HUES48 (cell line): Measurements from ENCODE around the gene ZGRF1.

Experiments used
- H3K27ac ChIP-seq: one replicate; pipeline ENCODE4 v1.7.0; 2013; ENCODE audit warnings: low read depth, low read length, inconsistent platforms
- H3K27me3 ChIP-seq: 2 replicates; pipeline ENCODE4 v1.6.1; 2013; ENCODE audit warnings: mild to moderate bottlenecking, low read length; ENCODE audit not compliant: control insufficient read depth, insufficient read depth
- H3K36me3 ChIP-seq: 2 replicates; pipeline ENCODE4 v1.6.1; 2013; ENCODE audit warnings: low read length; ENCODE audit not compliant: control insufficient read depth, insufficient read depth
- H3K4me1 ChIP-seq: 2 replicates; pipeline ENCODE4 v1.6.1; 2013; ENCODE audit warnings: mild to moderate bottlenecking, low read length; ENCODE audit not compliant: control insufficient read depth, insufficient read depth
- H3K4me3 ChIP-seq: 2 replicates; pipeline ENCODE4 v1.5.1; 2013; ENCODE audit warnings: mild to moderate bottlenecking, low read depth, low read length
- H3K9ac ChIP-seq: 2 replicates; pipeline ENCODE4 v1.6.1; 2013; ENCODE audit warnings: mild to moderate bottlenecking, low read depth, low read length, moderate library complexity
- H3K9me3 ChIP-seq: 2 replicates; pipeline ENCODE4 v1.6.1; 2013; ENCODE audit warnings: low read length; ENCODE audit not compliant: control insufficient read depth, insufficient read depth

ZGRF1 gene

DNA sequence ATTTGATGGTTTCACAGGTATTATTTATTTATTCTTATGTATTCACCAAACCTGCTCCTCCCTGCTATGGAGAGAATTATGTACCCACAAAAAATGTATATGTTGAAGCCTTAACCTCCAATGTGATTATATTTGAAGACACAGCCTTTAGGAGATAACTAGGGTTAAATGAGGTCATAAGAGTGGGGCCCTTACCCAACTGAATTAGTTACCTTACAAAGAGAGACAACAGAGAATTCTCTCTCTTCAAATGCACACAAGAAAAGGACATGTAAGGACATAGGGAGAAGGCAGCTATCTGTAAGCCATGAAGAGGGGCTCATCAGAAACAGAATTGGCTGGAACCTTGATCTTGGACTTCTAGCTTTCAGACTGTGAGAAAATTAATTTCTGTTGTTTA is 44.0 kb downstream of the ZGRF1 start:
- no peak overlapping the region for H3K4me3 ChIP-seq
- no peaks in the 10 kb centered on the region for H3K9me3 ChIP-seq
- no peaks in the 10 kb centered on the region for H3K27me3 ChIP-seq
- no peak overlapping the region for H3K27ac ChIP-seq
- H3K4me1 ChIP-seq, result no peaks in the 10 kb centered on the region; the same call in 1 of the 2 replicates
- H3K9ac ChIP-seq, result no peak overlapping the region
- peaks cover 19% of the 10 kb centered on the region; the same call in 1 of the 2 replicates for H3K36me3 ChIP-seq

DNA sequence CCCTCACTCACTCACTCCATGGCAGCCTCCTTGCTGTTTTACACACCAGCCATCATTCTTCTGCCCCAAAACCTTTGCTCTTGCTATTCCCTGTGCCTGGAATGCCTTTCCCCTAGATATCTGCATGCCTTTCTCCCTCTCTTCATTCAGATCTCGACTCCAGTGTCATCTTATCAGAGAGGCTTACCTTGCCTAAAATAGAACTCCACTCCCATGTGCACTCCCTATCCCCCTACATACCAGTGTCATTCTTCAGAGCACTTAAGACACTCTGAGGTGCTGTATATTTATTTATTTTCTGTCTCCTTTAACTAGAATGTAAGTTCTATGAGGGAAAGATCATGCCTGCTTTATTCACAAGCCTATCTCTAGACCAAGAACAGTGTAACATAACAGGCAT is 45.1 kb downstream of the ZGRF1 start:
- Histone ChIP-seq H3K9ac (no peak overlapping the region), H3K36me3 (peaks cover 30% of the 10 kb centered on the region), H3K9me3 (no peaks in the 10 kb centered on the region), H3K27ac (no peak overlapping the region), H3K27me3 (no peaks in the 10 kb centered on the region), H3K4me1 (no peaks in the 10 kb centered on the region; the same call in 1 of the 2 replicates), H3K4me3 (no peak overlapping the region)

GRCh38 chr4:112589206-112589605 is 47.5 kb downstream of the ZGRF1 start:
- peaks cover 53% of the 10 kb centered on the region for H3K36me3 ChIP-seq
- no peaks in the 10 kb centered on the region for H3K9me3 ChIP-seq
- H3K27me3 ChIP-seq, result no peaks in the 10 kb centered on the region
- no peak overlapping the region for H3K27ac ChIP-seq
- H3K4me1 ChIP-seq, result no peaks in the 10 kb centered on the region
- no peak overlapping the region for H3K9ac ChIP-seq
- H3K4me3 ChIP-seq, result no peak overlapping the region

- peaks cover 81% of the 10 kb centered on the region for H3K36me3 ChIP-seq
- no peaks in the 10 kb centered on the region for H3K9me3 ChIP-seq
- no peak overlapping the region for H3K27ac ChIP-seq
- no peaks in the 10 kb centered on the region for H3K4me1 ChIP-seq
- H3K9ac ChIP-seq, result no peak overlapping the region
- no peaks in the 10 kb centered on the region for H3K27me3 ChIP-seq
- H3K4me3 ChIP-seq, result no peak overlapping the region
These were observed 50.6 kb downstream of the ZGRF1 start for GRCh38 chr4:112585977-112586736.

GRCh38 chr4:112567536-112567935 is 69.2 kb downstream of the ZGRF1 start:
- Histone ChIP-seq H3K27ac (no peak overlapping the region), H3K9ac (no peak overlapping the region), H3K36me3 (peaks cover 4% of the 10 kb centered on the region; the same call in 1 of the 2 replicates), H3K9me3 (no peaks in the 10 kb centered on the region), H3K27me3 (no peaks in the 10 kb centered on the region), H3K4me1 (no peaks in the 10 kb centered on the region), H3K4me3 (no peak overlapping the region)

DNA sequence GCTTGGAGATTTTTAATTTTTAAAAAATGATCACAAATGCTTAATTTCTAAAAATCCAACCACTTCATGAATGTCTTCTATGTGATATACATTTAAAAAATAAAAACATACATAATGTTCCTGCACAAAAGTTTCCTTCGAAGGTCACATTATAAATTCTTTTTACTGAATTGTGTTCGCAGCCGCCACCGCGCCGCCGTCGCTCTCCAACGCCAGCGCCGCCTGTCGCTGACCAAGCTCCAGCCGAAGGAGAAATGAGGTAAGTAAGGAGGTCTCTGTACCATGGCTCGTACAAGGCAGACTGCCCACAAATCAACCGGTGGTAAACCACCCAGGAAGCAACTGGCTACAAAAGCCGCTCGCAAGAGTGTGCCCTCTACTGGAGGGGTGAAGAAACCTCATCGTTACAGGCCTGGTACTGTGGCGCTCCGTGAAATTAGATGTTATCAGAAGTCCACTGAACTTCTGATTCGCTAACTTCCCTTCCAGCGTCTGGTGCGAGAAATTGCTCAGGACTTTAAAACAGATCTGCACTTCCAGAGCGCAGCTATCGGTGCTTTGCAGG is 71.9 kb downstream of the ZGRF1 start:
- no peak overlapping the region for H3K27ac ChIP-seq
- H3K9me3 ChIP-seq, result no peaks in the 10 kb centered on the region
- H3K4me1 ChIP-seq, result no peaks in the 10 kb centered on the region
- no peaks in the 10 kb centered on the region for H3K27me3 ChIP-seq
- no peak overlapping the region for H3K9ac ChIP-seq
- H3K4me3 ChIP-seq, result no peak overlapping the region
- H3K36me3 ChIP-seq, result peaks cover 21% of the 10 kb centered on the region

DNA sequence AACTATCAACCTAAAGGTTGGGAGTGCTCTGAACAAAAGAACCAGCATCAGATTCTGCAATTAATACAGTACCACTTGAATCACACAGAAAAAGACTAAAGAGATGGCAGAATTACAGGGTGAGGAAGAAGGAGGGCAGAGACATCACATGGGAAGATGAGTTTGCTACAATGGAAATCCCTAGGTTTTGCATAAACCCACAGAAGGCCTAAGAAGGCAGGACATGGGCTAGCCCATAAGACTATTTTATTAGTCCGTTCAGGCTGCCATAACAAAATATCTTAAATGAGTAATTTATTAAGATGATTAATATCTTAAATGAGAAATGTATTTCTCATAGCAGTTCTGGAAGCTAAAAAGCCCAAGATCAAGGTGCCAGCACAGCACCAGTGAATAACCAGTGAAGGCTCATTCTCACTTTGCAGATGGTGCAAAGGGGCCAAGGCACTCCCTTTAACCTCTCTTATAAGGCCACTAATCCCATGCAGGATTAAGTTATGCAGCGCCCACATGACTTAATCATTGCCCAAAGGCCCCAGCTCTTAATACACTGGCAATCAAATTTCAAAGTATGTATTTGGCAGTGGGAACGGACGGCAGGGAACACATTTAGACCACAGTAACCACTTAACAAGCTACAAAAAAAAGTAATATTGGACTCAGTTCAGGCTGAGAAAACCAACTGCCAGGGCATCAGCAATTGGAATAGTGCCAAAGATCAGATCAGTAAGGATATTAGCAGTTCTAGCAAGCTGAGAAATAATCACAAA is 73.1 kb downstream of the ZGRF1 start:
- Histone ChIP-seq H3K36me3 (peaks cover 27% of the 10 kb centered on the region), H3K27me3 (no peaks in the 10 kb centered on the region), H3K27ac (no peak overlapping the region), H3K4me1 (no peaks in the 10 kb centered on the region), H3K4me3 (no peak overlapping the region), H3K9ac (no peak overlapping the region), H3K9me3 (no peaks in the 10 kb centered on the region)

- Histone ChIP-seq H3K9ac (no peak overlapping the region), H3K27ac (no peak overlapping the region), H3K4me1 (peaks cover 6% of the 10 kb centered on the region; the same call in 1 of the 2 replicates), H3K4me3 (no peak overlapping the region), H3K36me3 (peaks cover 35% of the 10 kb centered on the region), H3K27me3 (no peaks in the 10 kb centered on the region), H3K9me3 (no peaks in the 10 kb centered on the region)
These were observed 74.3 kb downstream of the ZGRF1 start for GRCh38 chr4:112562254-112562879.

DNA sequence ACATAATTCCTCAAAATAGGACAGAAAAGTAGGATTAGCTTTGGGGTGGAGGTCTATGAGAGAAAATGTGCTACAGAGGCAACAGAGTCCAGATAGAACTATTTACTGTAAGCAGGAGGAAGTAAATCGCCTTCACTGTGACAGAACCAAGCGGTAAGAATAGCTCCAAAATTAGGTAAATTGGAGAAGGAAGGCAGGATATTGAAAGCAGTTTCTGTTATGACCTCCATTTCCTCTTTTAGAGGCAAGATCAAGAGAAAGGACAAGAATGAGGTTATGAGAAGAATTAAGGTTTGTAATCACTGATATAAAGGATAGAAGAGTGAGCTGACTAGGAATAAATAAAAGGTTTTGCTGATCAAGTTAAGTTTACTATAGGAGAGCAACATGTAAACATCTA is 76.6 kb downstream of the ZGRF1 start:
- Histone ChIP-seq H3K9me3 (no peaks in the 10 kb centered on the region), H3K9ac (no peak overlapping the region), H3K36me3 (peaks cover 35% of the 10 kb centered on the region), H3K4me1 (peaks cover 7% of the 10 kb centered on the region; the same call in 1 of the 2 replicates), H3K27me3 (no peaks in the 10 kb centered on the region), H3K27ac (no peak overlapping the region), H3K4me3 (no peak overlapping the region)

GRCh38 chr4:112559053-112559452 is 77.7 kb downstream of the ZGRF1 start:
- H3K4me3 ChIP-seq, result no peak overlapping the region

More at GRCh38 chr4:112559053-112559452, 77.7 kb downstream of the ZGRF1 start:
- no peaks in the 10 kb centered on the region for H3K9me3 ChIP-seq
- H3K27ac ChIP-seq, result no peak overlapping the region
- peaks cover 7% of the 10 kb centered on the region; the same call in 1 of the 2 replicates for H3K4me1 ChIP-seq
- H3K36me3 ChIP-seq, result peaks cover 35% of the 10 kb centered on the region
- H3K27me3 ChIP-seq, result no peaks in the 10 kb centered on the region
- H3K9ac ChIP-seq, result no peak overlapping the region
